ENCODE measurements around the gene CYP4F22. TPM values are rescaled to one million over a fixed set of nuclear protein-coding genes. Genes with fewer than 3 reads are reported as not detected.

CYP4F22 gene
- total RNA-seq, 2 donors from 2014 or later, result 0.19 to 0.22 TPM

DNA sequence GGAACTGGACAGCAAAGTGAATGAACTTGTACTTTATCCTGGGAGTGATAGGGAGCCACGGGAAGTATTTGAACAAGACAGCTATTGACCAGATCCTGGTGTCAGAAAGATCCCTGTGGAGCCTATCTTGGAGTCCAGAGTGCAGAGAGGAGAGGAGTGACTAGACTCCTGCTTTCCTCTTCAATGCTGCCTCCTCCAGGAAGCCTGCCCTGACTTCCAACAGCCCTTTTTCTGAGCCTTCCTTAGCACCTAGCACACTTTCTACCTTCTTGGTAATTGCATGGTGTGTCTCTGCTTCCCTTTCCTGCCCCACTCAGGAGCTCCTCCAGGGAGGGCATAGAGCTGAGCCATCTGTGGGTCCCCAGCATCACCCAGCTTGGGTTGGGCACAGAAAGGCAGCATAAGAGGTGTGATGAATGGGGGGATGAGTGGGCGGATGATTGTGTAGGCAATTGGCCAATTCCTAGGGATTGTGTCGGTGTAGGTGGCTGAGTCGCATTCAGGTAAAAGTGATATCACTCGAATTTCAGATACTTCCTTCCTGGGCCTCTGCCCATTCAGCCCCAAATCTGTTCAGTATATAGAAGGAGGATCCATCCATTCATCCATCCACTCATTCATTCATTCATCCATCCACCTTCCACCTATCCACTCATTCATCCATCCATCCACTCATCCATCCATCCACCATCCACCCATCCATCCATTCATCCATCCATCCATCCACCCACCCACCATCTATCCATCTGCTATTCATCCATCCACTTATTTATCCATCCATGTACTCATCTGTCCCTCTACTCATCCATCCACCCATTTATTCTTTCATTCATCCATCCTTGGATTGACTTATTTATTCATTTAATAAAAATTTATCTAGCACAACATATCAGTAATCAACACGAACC is 26.9 kb downstream of the CYP4F22 start:
- Histone ChIP-seq H3K36me3 (no peaks in the 10 kb centered on the region), H3K27me3 (no peaks in the 10 kb centered on the region), H3K4me1 (no peaks in the 10 kb centered on the region), H3K27ac (no peak overlapping the region), H3K4me3 (no peak overlapping the region), H3K9me3 (no peaks in the 10 kb centered on the region), H3K9ac (ENCODE audit: low read depth in 2 of 2, low read length in 2 of 2) (no peak overlapping the region)
- TF ChIP-seq, protein P1, sequence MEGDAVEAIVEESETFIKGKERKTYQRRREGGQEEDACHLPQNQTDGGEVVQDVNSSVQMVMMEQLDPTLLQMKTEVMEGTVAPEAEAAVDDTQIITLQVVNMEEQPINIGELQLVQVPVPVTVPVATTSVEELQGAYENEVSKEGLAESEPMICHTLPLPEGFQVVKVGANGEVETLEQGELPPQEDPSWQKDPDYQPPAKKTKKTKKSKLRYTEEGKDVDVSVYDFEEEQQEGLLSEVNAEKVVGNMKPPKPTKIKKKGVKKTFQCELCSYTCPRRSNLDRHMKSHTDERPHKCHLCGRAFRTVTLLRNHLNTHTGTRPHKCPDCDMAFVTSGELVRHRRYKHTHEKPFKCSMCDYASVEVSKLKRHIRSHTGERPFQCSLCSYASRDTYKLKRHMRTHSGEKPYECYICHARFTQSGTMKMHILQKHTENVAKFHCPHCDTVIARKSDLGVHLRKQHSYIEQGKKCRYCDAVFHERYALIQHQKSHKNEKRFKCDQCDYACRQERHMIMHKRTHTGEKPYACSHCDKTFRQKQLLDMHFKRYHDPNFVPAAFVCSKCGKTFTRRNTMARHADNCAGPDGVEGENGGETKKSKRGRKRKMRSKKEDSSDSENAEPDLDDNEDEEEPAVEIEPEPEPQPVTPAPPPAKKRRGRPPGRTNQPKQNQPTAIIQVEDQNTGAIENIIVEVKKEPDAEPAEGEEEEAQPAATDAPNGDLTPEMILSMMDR (IDR thresholded peaks at IDR 0.05), result no peak
- DNase-seq, result no peak
- intact Hi-C loops (cut with DNase I), result no loop called here

DNA sequence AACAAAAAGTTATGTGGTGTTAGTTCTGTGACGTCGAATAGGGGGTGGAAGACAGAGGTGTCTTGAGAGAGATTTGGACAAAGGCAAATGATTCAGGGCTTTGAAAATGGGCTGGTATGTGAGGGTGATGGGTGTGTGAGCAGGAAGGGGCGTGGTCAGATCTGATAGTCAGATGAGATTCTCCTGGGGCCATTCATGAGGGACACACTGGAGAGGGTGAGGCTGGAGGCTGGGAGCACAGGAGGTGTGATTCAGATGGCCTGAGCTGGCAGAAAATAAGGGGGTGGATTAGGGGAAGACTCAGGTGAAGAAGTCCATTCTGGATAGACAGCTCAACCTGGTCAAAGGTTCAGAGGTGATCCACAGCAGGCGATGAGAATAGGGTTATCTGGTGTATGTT is 28.0 kb downstream of the CYP4F22 start:
- no peak overlapping the region for H3K27ac ChIP-seq
- intact Hi-C loops (cut with DNase I), result no loop called here
- DNase-seq, result no peak
- no peak overlapping the region for H3K9ac ChIP-seq (ENCODE audit: low read depth in 2 of 2, low read length in 2 of 2)
- TF ChIP-seq, protein P1 (IDR thresholded peaks at IDR 0.05), result no peak
- H3K36me3 ChIP-seq, result no peaks in the 10 kb centered on the region
- no peaks in the 10 kb centered on the region for H3K27me3 ChIP-seq
- no peaks in the 10 kb centered on the region for H3K4me1 ChIP-seq
- H3K9me3 ChIP-seq, result no peaks in the 10 kb centered on the region
- H3K4me3 ChIP-seq, result no peak overlapping the region

DNA sequence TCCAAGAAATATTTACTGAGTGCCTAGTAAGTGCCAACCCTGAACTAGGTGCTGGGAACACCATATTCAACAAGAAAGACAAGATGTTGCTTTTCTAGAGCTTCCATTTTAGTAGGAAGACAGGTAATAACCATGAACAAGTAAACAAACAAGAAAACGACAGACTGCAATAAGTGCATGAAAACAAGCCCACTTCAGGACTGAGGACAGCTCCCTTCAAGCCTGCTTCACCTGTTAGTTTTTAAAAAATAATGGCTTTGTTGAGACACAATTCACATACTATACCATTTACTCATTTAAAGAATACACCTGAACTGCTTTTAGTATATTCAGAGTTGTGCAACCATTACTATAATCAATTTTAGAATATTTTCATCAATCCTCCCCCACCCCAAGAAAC is 30.4 kb downstream of the CYP4F22 start:
- Histone ChIP-seq H3K4me1 (no peaks in the 10 kb centered on the region), H3K4me3 (no peak overlapping the region), H3K27ac (no peak overlapping the region), H3K36me3 (no peaks in the 10 kb centered on the region), H3K27me3 (no peaks in the 10 kb centered on the region), H3K9me3 (no peaks in the 10 kb centered on the region), H3K9ac (ENCODE audit: low read depth in 2 of 2, low read length in 2 of 2) (no peak overlapping the region)
- intact Hi-C loops (cut with DNase I), result no loop called here
- no peak for DNase-seq
- TF ChIP-seq, protein P1 (IDR thresholded peaks at IDR 0.05), result no peak

DNA sequence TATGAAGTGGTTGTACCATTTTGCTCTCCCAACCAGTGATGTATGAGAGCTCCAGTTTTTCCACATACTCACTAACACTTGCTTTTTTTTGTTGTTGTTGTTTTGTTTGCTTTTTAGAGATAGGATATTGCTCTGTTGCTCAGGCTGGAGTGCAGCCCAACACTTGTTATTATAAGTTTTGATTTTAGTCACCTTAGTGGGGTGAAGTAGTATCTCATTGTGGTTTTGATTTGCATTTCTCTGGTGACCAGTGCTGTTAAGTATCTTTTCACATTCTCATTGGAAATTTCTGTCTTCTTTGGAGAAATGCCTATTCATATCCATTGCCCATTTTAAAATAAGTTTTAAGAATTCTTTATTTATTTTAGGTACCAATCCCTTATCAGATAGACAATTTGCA is 31.3 kb downstream of the CYP4F22 start:
- intact Hi-C loops (cut with DNase I), result no loop called here

DNA sequence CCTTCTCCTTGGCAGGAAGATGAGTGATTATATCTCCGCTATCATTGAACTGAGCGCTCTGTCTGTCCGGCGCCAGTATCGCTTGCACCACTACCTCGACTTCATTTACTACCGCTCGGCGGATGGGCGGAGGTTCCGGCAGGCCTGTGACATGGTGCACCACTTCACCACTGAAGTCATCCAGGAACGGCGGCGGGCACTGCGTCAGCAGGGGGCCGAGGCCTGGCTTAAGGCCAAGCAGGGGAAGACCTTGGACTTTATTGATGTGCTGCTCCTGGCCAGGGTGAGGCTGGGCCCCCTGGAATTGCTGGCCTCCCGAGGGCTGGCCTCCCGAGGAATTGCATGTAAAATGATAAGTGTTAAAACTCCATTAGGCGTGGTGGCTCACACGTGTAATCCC is 32.1 kb downstream of the CYP4F22 start:
- Histone ChIP-seq H3K9ac (ENCODE audit: low read depth in 2 of 2, low read length in 2 of 2) (no peak overlapping the region), H3K9me3 (no peaks in the 10 kb centered on the region), H3K36me3 (no peaks in the 10 kb centered on the region), H3K27me3 (no peaks in the 10 kb centered on the region), H3K4me1 (no peaks in the 10 kb centered on the region), H3K27ac (no peak overlapping the region), H3K4me3 (no peak overlapping the region)
- TF ChIP-seq, protein P1 (IDR thresholded peaks at IDR 0.05), result no peak
- no peak for DNase-seq
- intact Hi-C loops (cut with DNase I), result no loop called here

More for the DNA sequence above, 31.3 kb downstream of the CYP4F22 start:
- H3K9ac ChIP-seq (ENCODE audit: low read depth in 2 of 2, low read length in 2 of 2), result no peak overlapping the region
- no peak overlapping the region for H3K27ac ChIP-seq
- TF ChIP-seq, protein P1 (IDR thresholded peaks at IDR 0.05), result no peak
- DNase-seq, result no peak
- H3K4me1 ChIP-seq, result no peaks in the 10 kb centered on the region
- no peaks in the 10 kb centered on the region for H3K27me3 ChIP-seq
- H3K9me3 ChIP-seq, result no peaks in the 10 kb centered on the region
- H3K4me3 ChIP-seq, result no peak overlapping the region
- H3K36me3 ChIP-seq, result no peaks in the 10 kb centered on the region

Measured in colonic mucosa (tissue), 4 donors.